Spleen (tissue), 7 donors: ENCODE results near the gene NCS1.

ENCODE experiments used
- CTCF ChIP-seq, 11 experiments: fragments of 200-600 bp in 7 of 11; fragments of 450-650 bp in 4 of 11; sonication (generic) in 4 of 11; IDR thresholded peaks in 8 of 11; conservative IDR thresholded peaks in 3 of 11; 1 replicate in 7 of 11; 2 replicates in 4 of 11; pipeline versions ENCODE4 v1.4.0 to v1.8.0; 2016 to 2021; ENCODE audit warnings: antibody characterized with exemption in 11 of 11, inconsistent platforms in 4 of 11, mild to moderate bottlenecking in 1 of 11
- POLR2A ChIP-seq, 3 donors: fragments of 450-650 bp; IDR thresholded peaks; one replicate each; pipeline ENCODE4 v1.5.1; 2017; ENCODE audit warnings: antibody characterized with exemption in 3 of 3, mild to moderate bottlenecking in 1 of 3
- POLR2AphosphoS5 ChIP-seq, 3 donors: sonication (generic); formaldehyde crosslinking; IDR thresholded peaks; one replicate each; pipeline ENCODE4 v1.5.1; 2017; ENCODE audit warnings: antibody characterized with exemption in 3 of 3
- donor health status: DM: no; HTN: no; CAD: no; lungs with moderate emphysema.
- donor health status: DM: no; HTN: no; CAD: no.
- donor health status: DM: no; HTN: no; CAD: no.

GRCh38 chr9:130171226-130172148, 717 bp upstream of the NCS1 start:
- TF ChIP-seq CTCF (IDR thresholded peaks at IDR 0.05 in 8 of 11, conservative IDR thresholded peaks at IDR 0.05 in 3 of 11), result no peak
- no peak for TF ChIP-seq POLR2A (IDR thresholded peaks at IDR 0.05)
- no peak for TF ChIP-seq POLR2AphosphoS5 (IDR thresholded peaks at IDR 0.05)
